ENCODE results near the gene DLL3.
"Not testable (repeated sequence)": the region's sequence is repeated elsewhere in the genome, so short reads cannot be mapped to it uniquely, and the experiment has no call there.

Gene DLL3

GRCh38 chr19:39498798-39499642 is at the start of gene DLL3:
Gene DLL3 (plus strand): TSS chr19:39498947. CDS start chr19:39498975, 28 bp downstream.
- DNase-seq (ENCODE audit: low spot score), result no peak
- no peak for FAIRE-seq

- DNase-seq (ENCODE audit: low spot score) (no peak), FAIRE-seq (no peak)
Observed at GRCh38 chr19:39449116-39449797, 49.5 kb upstream of the DLL3 start.

GRCh38 chr19:39451257-39451656 is 47.5 kb upstream of the DLL3 start:
- not testable (repeated sequence) for DNase-seq (ENCODE audit: low spot score); FAIRE-seq

GRCh38 chr19:39463403-39463802 is 35.3 kb upstream of the DLL3 start:
- FAIRE-seq (no peak), DNase-seq (ENCODE audit: low spot score) (no peak)

GRCh38 chr19:39465956-39466747 is 32.6 kb upstream of the DLL3 start:
- no peak for FAIRE-seq
- DNase-seq (ENCODE audit: low spot score), result no peak

- no peak for DNase-seq (ENCODE audit: low spot score)
Observed at GRCh38 chr19:39467941-39468340, 30.8 kb upstream of the DLL3 start.

GRCh38 chr19:39469036-39469435 is 29.7 kb upstream of the DLL3 start:
- FAIRE-seq, result no peak
- no peak for DNase-seq (ENCODE audit: low spot score)

More at GRCh38 chr19:39467941-39468340, 30.8 kb upstream of the DLL3 start:
- no peak for FAIRE-seq

- no peak for FAIRE-seq
- DNase-seq (ENCODE audit: low spot score), result no peak
Observed at GRCh38 chr19:39469567-39469966, 29.2 kb upstream of the DLL3 start.

GRCh38 chr19:39470724-39471339 is 27.9 kb upstream of the DLL3 start:
- FAIRE-seq, result no peak
- no peak for DNase-seq (ENCODE audit: low spot score)

GRCh38 chr19:39471756-39472536 is 26.8 kb upstream of the DLL3 start:
- FAIRE-seq (no peak), DNase-seq (ENCODE audit: low spot score) (no peak)

- DNase-seq (ENCODE audit: low spot score) (no peak), FAIRE-seq (no peak)
Observed at GRCh38 chr19:39472746-39473442, 25.9 kb upstream of the DLL3 start.

- no peak for DNase-seq (ENCODE audit: low spot score)
- no peak for FAIRE-seq
Observed at GRCh38 chr19:39473443-39473960, 25.2 kb upstream of the DLL3 start.

GRCh38 chr19:39474139-39474620 is 24.6 kb upstream of the DLL3 start:
- peak; percentile 59 for DNase-seq (ENCODE audit: low spot score)
- FAIRE-seq, result peak; percentile 73

GRCh38 chr19:39475748-39476147 is 23.0 kb upstream of the DLL3 start:
- DNase-seq (ENCODE audit: low spot score), result no peak
- no peak for FAIRE-seq

GRCh38 chr19:39479319-39479801 is 19.4 kb upstream of the DLL3 start:
- DNase-seq (ENCODE audit: low spot score); FAIRE-seq: not testable (repeated sequence)

- DNase-seq (ENCODE audit: low spot score) (no peak), FAIRE-seq (no peak)
Observed at GRCh38 chr19:39479916-39480315, 18.8 kb upstream of the DLL3 start.

- peak; percentile 93 for FAIRE-seq
Observed at GRCh38 chr19:39480337-39481228, 18.2 kb upstream of the DLL3 start, which contains the start of gene TIMM50. Gene TIMM50 (plus strand): TSS chr19:39480838. CDS start chr19:39480854, 16 bp downstream.

GRCh38 chr19:39481229-39481545 is 17.6 kb upstream of the DLL3 start:
- no peak for FAIRE-seq

More at GRCh38 chr19:39480337-39481228, 18.2 kb upstream of the DLL3 start, which contains the start of gene TIMM50:
- peak; percentile 95 for DNase-seq (ENCODE audit: low spot score)

More at GRCh38 chr19:39481229-39481545, 17.6 kb upstream of the DLL3 start:
- no peak for DNase-seq (ENCODE audit: low spot score)

Measured in urothelium cell line (cell line).